IMR-90 (cell line): Measurements from ENCODE around the gene DNAJC28. TPM values are rescaled to one million over a fixed set of nuclear protein-coding genes. Genes with fewer than 3 reads are reported as not detected.

ENCODE experiments used
- ATAC-seq: fragments of 200-7000 bp; cut with Tn5 transposase; 2 replicates; pipeline ENCODE4 v1.9.1; 2020; ENCODE audit warnings: low read depth, mild to moderate bottlenecking, moderate library complexity
- BruUV-seq: library from RNA; stranded (reverse); fragments of 400-500 nt; replicated peaks from 2 replicates; lab custom pipeline; 2021; lab: Mats Ljungman, UMichigan
- CTCF ChIA-PET: fragments of 300-600 bp; formaldehyde crosslinking; extraction: SDS; loops from one replicate; lab custom pipeline; 2021; ENCODE audit warnings: antibody characterized with exemption; lab: Yijun Ruan, JAX
- POLR2A ChIA-PET: fragments of 300-600 bp; sonication (Branson Sonifier 250); formaldehyde crosslinking; loops from one replicate; lab custom pipeline; 2022; ENCODE audit warnings: antibody characterized with exemption; ENCODE audit not compliant: unreplicated experiment; lab: Charles Lee
- DNase-seq: peaks from one replicate; pipeline ENCODE4 v3.0.0; 2013
- H2AFZ ChIP-seq: replicated peaks from 2 replicates; pipeline ENCODE3; 2013; ENCODE audit warnings: low read length, mild to moderate bottlenecking; ENCODE audit not compliant: poor library complexity
- H2AK5ac ChIP-seq: 2 replicates; pipeline ENCODE4 v1.6.1; 2013; ENCODE audit warnings: low read depth, low read length, inconsistent platforms
- H2AK9ac ChIP-seq: replicated peaks from 2 replicates; pipeline ENCODE3; 2013; ENCODE audit warnings: mild to moderate bottlenecking, low read depth, low read length, moderate library complexity; ENCODE audit not compliant: poor library complexity
- H2BK120ac ChIP-seq: 2 replicates; pipeline ENCODE4 v1.6.1; 2013; ENCODE audit warnings: low read depth, low read length, inconsistent platforms
- H2BK15ac ChIP-seq: 3 replicates; pipeline ENCODE4 v1.6.1; 2013; ENCODE audit warnings: low read depth, low read length, inconsistent platforms
- H2BK20ac ChIP-seq: 2 replicates; pipeline ENCODE4 v1.6.1; 2013; ENCODE audit warnings: low read depth, mild to moderate bottlenecking, inconsistent platforms, low read length, moderate library complexity
- H2BK5ac ChIP-seq: 2 replicates; pipeline ENCODE4 v1.6.1; 2013; ENCODE audit warnings: mild to moderate bottlenecking, low read depth, low read length, inconsistent platforms; ENCODE audit not compliant: poor library complexity, severe bottlenecking
- H3K14ac ChIP-seq: replicated peaks from 2 replicates; pipeline ENCODE4 v1.6.1; 2013; ENCODE audit warnings: low read depth, low read length, inconsistent platforms
- H3K18ac ChIP-seq: 2 replicates; pipeline ENCODE4 v1.6.1; 2013; ENCODE audit warnings: low read depth, low read length, control low read depth
- H3K23ac ChIP-seq: 2 replicates; pipeline ENCODE4 v1.6.1; 2013; ENCODE audit warnings: low read depth, low read length, inconsistent platforms
- H3K27ac ChIP-seq: 2 replicates; pipeline ENCODE4 v1.5.1; 2013; ENCODE audit warnings: mild to moderate bottlenecking, control low read depth, low read length; ENCODE audit not compliant: insufficient read depth
- H3K27me3 ChIP-seq: 2 replicates; pipeline ENCODE4 v1.6.1; 2013; ENCODE audit warnings: low read length; ENCODE audit not compliant: control insufficient read depth, insufficient read depth
- H3K36me3 ChIP-seq: 2 replicates; pipeline ENCODE4 v1.6.1; 2013; ENCODE audit warnings: low read length, mixed read lengths; ENCODE audit not compliant: control insufficient read depth, insufficient read depth
- H3K4ac ChIP-seq: 2 replicates; pipeline ENCODE4 v1.6.1; 2013; ENCODE audit warnings: low read depth, low read length, inconsistent platforms
- H3K4me1 ChIP-seq: 2 replicates; pipeline ENCODE4 v1.6.1; 2013; ENCODE audit warnings: low read length, mixed read lengths; ENCODE audit not compliant: control insufficient read depth, insufficient read depth
- H3K4me2 ChIP-seq: 2 replicates; pipeline ENCODE4 v1.6.1; 2013; ENCODE audit warnings: low read depth, mild to moderate bottlenecking, control low read depth, low read length, moderate library complexity
- H3K4me3 ChIP-seq: 2 replicates; pipeline ENCODE4 v1.5.1; 2013; ENCODE audit warnings: low read depth, mild to moderate bottlenecking, control low read depth, low read length, moderate library complexity; ENCODE audit not compliant: insufficient read depth
- H3K56ac ChIP-seq: 2 replicates; pipeline ENCODE4 v1.6.1; 2013; ENCODE audit warnings: low read length, inconsistent platforms; ENCODE audit not compliant: insufficient read depth; ENCODE audit errors: extremely low read depth
- H3K79me1 ChIP-seq, 2 experiments: 2 replicates each; pipeline ENCODE4 v1.6.1; 2013; ENCODE audit warnings: low read length in 2 of 2, inconsistent platforms in 1 of 2, low read depth in 1 of 2
- H3K9ac ChIP-seq: 2 replicates; pipeline ENCODE4 v1.6.1; 2013; ENCODE audit warnings: low read depth, low read length, control low read depth
- H3K9me1 ChIP-seq: 2 replicates; pipeline ENCODE4 v1.6.1; 2013; ENCODE audit warnings: low read length, inconsistent platforms; ENCODE audit not compliant: insufficient read depth
- H3K9me3 ChIP-seq: 2 replicates; pipeline ENCODE4 v1.6.1; 2013; ENCODE audit warnings: low read length; ENCODE audit not compliant: control insufficient read depth, insufficient read depth
- H4K20me1 ChIP-seq: 2 replicates; pipeline ENCODE4 v1.6.1; 2013; ENCODE audit warnings: low read length, inconsistent platforms; ENCODE audit not compliant: insufficient read depth
- H4K5ac ChIP-seq: 2 replicates; pipeline ENCODE4 v1.6.1; 2013; ENCODE audit warnings: mild to moderate bottlenecking, low read depth, low read length, control low read depth
- H4K8ac ChIP-seq, 2 experiments: 2 replicates each; pipeline ENCODE4 v1.6.1; 2013; ENCODE audit warnings: low read depth in 2 of 2, low read length in 2 of 2, control low read depth in 1 of 2, inconsistent platforms in 1 of 2
- H4K91ac ChIP-seq: 2 replicates; pipeline ENCODE4 v1.6.1; 2013; ENCODE audit warnings: low read depth, low read length, inconsistent platforms; ENCODE audit not compliant: insufficient read depth
- BHLHE40 ChIP-seq: fragments of 150-350 bp; IDR thresholded peaks from 2 replicates; pipeline ENCODE4 v1.6.1; 2016; ENCODE audit warnings: mild to moderate bottlenecking, low read depth, low read length
- CEBPB ChIP-seq: IDR thresholded peaks from 2 replicates; pipeline ENCODE4 v1.6.1; 2012; ENCODE audit warnings: low read depth, low read length, improper control_type of control experiment
- CHD1 ChIP-seq: IDR thresholded peaks from 2 replicates; pipeline ENCODE4 v1.6.1; 2012; ENCODE audit warnings: low read depth, low read length, improper control_type of control experiment
- FOS ChIP-seq: fragments of 150-350 bp; IDR thresholded peaks from 2 replicates; pipeline ENCODE4 v1.6.1; 2016; ENCODE audit warnings: low read depth, low read length
- MAFK ChIP-seq: IDR thresholded peaks from 2 replicates; pipeline ENCODE4 v1.6.1; 2012; ENCODE audit warnings: low read depth, low read length, improper control_type of control experiment
- MAZ ChIP-seq: IDR thresholded peaks from 2 replicates; pipeline ENCODE4 v1.6.1; 2012; ENCODE audit warnings: low read depth, mild to moderate bottlenecking, low read length, improper control_type of control experiment, moderate library complexity, borderline replicate concordance
- MXI1 ChIP-seq: IDR thresholded peaks from 2 replicates; pipeline ENCODE4 v1.6.1; 2012; ENCODE audit warnings: low read depth, mild to moderate bottlenecking, low read length, moderate library complexity, borderline replicate concordance
- NFE2L2 ChIP-seq: fragments of 150-350 bp; IDR thresholded peaks from 2 replicates; pipeline ENCODE4 v1.6.1; 2016; ENCODE audit warnings: low read depth, mild to moderate bottlenecking, low read length
- POLR2A ChIP-seq: IDR thresholded peaks from 2 replicates; pipeline ENCODE4 v1.6.1; 2012; ENCODE audit warnings: mild to moderate bottlenecking, low read depth, low read length
- RAD21 ChIP-seq: IDR thresholded peaks from 2 replicates; pipeline ENCODE4 v1.6.1; 2012; ENCODE audit warnings: low read length, improper control_type of control experiment
- RCOR1 ChIP-seq: IDR thresholded peaks from 2 replicates; pipeline ENCODE4 v1.6.1; 2012; ENCODE audit warnings: mild to moderate bottlenecking, low read length, improper control_type of control experiment; ENCODE audit not compliant: insufficient replicate concordance
- RFX5 ChIP-seq: IDR thresholded peaks from 2 replicates; pipeline ENCODE4 v1.8.0; 2012; ENCODE audit warnings: low read depth, mild to moderate bottlenecking, low read length, moderate library complexity
- SMC3 ChIP-seq: fragments of 150-350 bp; IDR thresholded peaks from 2 replicates; pipeline ENCODE4 v1.6.1; 2016; ENCODE audit warnings: low read depth, mild to moderate bottlenecking, antibody characterized with exemption, low read length, moderate library complexity
- WGBS, 2 experiments: methylation state at CpG; one replicate each; pipeline versions ENCODE4 v1.1.5 to v1.1.7; 2013; ENCODE audit warnings: missing lambda C conversion rate in 2 of 2; ENCODE audit not compliant: insufficient read length in 1 of 2; ENCODE audit errors: extremely low coverage in 2 of 2; 5-methylcytosine and 5-hydroxymethylcytosine counted together
- dilution Hi-C: fragments of 300-500 bp; cut with HindIII; formaldehyde crosslinking; loops from one replicate; pipeline ENCODE4 v1.14.3; 2018; ENCODE audit warnings: low sequenced_read_pairs; ENCODE audit not compliant: unreplicated experiment
- in situ Hi-C: fragments of 300-500 bp; cut with MboI; formaldehyde crosslinking; loops from 3 replicates; pipeline ENCODE4 v1.14.3; 2019; ENCODE audit warnings: low sequenced_read_pairs, inconsistent platforms, mixed read lengths
- intact Hi-C: fragments of 100-400 bp; cut with micrococcal nuclease; formaldehyde crosslinking; loops from 2 replicates; pipeline ENCODE4 v1.10.0; 2022
- polyA plus RNA-seq, 3 experiments: library from polyadenylated mRNA; depleted of rRNA; stranded (reverse); fragments of >200 nt; gene quantifications; 2 replicates each; pipeline ENCODE4 v1.2.3, GENCODE V29; 2012; ENCODE audit warnings: low replicate concordance in 1 of 3
- total RNA-seq: library from RNA; depleted of rRNA; stranded (reverse); fragments of >200 nt; gene quantifications from 2 replicates; pipeline ENCODE4 v1.2.3, GENCODE V29; 2012
- TF ChIP-seq, protein P1 (sequence below): fragments of 150-350 bp; IDR thresholded peaks from 2 replicates; pipeline ENCODE4 v1.6.1; 2017; ENCODE audit warnings: mild to moderate bottlenecking, antibody characterized with exemption, low read length, low read depth
- TF ChIP-seq, protein P2 (sequence below): conservative IDR thresholded peaks from 2 replicates; pipeline ENCODE4 v1.5.1; 2012; ENCODE audit warnings: mild to moderate bottlenecking, low read depth, low read length, improper control_type of control experiment
- TF ChIP-seq, protein P3 (sequence below): fragments of 150-350 bp; IDR thresholded peaks from 2 replicates; pipeline ENCODE4 v1.6.1; 2016; ENCODE audit warnings: low read depth, mild to moderate bottlenecking, low read length, moderate library complexity, borderline replicate concordance

Gene DNAJC28
- total and polyA plus RNA-seq, 2 of the 4 experiments (the other 2 are of a cell fraction): 0.54 to 0.65 TPM

DNA sequence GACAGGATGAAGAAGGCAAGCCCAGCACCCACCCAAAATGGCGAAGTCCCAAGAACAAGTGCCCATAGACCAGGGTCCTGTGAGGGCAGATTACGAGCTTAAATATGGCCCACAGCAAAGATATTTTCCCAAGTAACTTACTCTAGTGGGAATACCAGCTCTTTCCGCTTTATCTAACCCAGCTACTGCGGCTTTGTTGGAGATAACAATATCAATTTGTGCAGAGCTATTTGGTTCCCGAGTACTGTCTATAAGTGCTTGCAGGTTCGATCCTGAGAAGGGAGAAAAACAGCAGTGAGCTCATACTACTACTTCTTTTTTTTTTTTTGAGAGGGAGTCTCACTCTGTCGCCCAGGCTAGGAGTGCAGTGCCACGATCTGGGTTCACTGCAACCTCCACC is 14.3 kb upstream of the DNAJC28 start:
- ATAC-seq: no peak
- H3K4me3 ChIP-seq: no peak overlapping the region
- no peak overlapping the region for H3K4ac ChIP-seq
- H2AK9ac ChIP-seq: no peak overlapping the region
- no peak overlapping the region for H3K23ac ChIP-seq
- WGBS, 2 experiments: no CpG with 5 or more reads among the region's 8 CpGs
- H4K91ac ChIP-seq: no peak overlapping the region
- H4K5ac ChIP-seq: no peak overlapping the region
- BruUV-seq: no TSS peak
- no peak overlapping the region for H3K56ac ChIP-seq
- no peak overlapping the region for H2BK120ac ChIP-seq
- H2AK5ac ChIP-seq: no peak overlapping the region
- H3K4me1 ChIP-seq: no peaks in the 10 kb centered on the region
- no peaks in the 10 kb centered on the region for H3K9me1 ChIP-seq
- in situ Hi-C loops (no loop called here), intact Hi-C loops (no loop called here), dilution Hi-C loops (no loop called here)
- H3K14ac ChIP-seq: no peak overlapping the region
- no peak overlapping the region for H2BK15ac ChIP-seq
- DNase-seq: no peak
- no peak overlapping the region for H2AFZ ChIP-seq
- ChIA-PET POLR2A (no interaction called here), CTCF (no interaction called here)
- H3K4me2 ChIP-seq: no peak overlapping the region
- no peaks in the 10 kb centered on the region for H3K9me3 ChIP-seq
- H3K27me3 ChIP-seq: no peaks in the 10 kb centered on the region
- H2BK20ac ChIP-seq: no peak overlapping the region
- no peaks in the 10 kb centered on the region for H4K20me1 ChIP-seq
- H3K9ac ChIP-seq: no peak overlapping the region
- TF ChIP-seq, protein P1, sequence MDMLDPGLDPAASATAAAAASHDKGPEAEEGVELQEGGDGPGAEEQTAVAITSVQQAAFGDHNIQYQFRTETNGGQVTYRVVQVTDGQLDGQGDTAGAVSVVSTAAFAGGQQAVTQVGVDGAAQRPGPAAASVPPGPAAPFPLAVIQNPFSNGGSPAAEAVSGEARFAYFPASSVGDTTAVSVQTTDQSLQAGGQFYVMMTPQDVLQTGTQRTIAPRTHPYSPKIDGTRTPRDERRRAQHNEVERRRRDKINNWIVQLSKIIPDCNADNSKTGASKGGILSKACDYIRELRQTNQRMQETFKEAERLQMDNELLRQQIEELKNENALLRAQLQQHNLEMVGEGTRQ: no peak
- TF ChIP-seq RAD21: no peak
- TF ChIP-seq MAZ: no peak
- TF ChIP-seq NFE2L2: no peak
- no peak for TF ChIP-seq BHLHE40
- TF ChIP-seq, protein P2, sequence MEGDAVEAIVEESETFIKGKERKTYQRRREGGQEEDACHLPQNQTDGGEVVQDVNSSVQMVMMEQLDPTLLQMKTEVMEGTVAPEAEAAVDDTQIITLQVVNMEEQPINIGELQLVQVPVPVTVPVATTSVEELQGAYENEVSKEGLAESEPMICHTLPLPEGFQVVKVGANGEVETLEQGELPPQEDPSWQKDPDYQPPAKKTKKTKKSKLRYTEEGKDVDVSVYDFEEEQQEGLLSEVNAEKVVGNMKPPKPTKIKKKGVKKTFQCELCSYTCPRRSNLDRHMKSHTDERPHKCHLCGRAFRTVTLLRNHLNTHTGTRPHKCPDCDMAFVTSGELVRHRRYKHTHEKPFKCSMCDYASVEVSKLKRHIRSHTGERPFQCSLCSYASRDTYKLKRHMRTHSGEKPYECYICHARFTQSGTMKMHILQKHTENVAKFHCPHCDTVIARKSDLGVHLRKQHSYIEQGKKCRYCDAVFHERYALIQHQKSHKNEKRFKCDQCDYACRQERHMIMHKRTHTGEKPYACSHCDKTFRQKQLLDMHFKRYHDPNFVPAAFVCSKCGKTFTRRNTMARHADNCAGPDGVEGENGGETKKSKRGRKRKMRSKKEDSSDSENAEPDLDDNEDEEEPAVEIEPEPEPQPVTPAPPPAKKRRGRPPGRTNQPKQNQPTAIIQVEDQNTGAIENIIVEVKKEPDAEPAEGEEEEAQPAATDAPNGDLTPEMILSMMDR: no peak
- no peak for TF ChIP-seq CEBPB
- no peak for TF ChIP-seq CHD1
- no peak for TF ChIP-seq POLR2A
- TF ChIP-seq RCOR1: no peak
- no peak for TF ChIP-seq SMC3
- TF ChIP-seq MAFK: no peak
- no peak for TF ChIP-seq RFX5
- TF ChIP-seq, protein P3, sequence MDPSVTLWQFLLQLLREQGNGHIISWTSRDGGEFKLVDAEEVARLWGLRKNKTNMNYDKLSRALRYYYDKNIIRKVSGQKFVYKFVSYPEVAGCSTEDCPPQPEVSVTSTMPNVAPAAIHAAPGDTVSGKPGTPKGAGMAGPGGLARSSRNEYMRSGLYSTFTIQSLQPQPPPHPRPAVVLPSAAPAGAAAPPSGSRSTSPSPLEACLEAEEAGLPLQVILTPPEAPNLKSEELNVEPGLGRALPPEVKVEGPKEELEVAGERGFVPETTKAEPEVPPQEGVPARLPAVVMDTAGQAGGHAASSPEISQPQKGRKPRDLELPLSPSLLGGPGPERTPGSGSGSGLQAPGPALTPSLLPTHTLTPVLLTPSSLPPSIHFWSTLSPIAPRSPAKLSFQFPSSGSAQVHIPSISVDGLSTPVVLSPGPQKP: no peak
- no peak for TF ChIP-seq FOS
- no peak for TF ChIP-seq MXI1
- no peak overlapping the region for H3K27ac ChIP-seq
- H2BK5ac ChIP-seq: no peak overlapping the region
- H4K8ac ChIP-seq: no peak overlapping the region
- peaks cover 18% of the 10 kb centered on the region for H3K36me3 ChIP-seq
- no peaks in the 10 kb centered on the region; a peak in 1 of 4 replicates for H3K79me1 ChIP-seq
- no peak overlapping the region for H3K18ac ChIP-seq
